Colonic mucosa (tissue), 4 donors: ENCODE measurements around the gene SNX8. TPM values are rescaled to one million over a fixed set of nuclear protein-coding genes. Genes with fewer than 3 reads are reported as not detected.

Experiments used
- DNase-seq: peaks from one replicate; pipeline ENCODE4 v3.0.0-alpha.2; 2020
- H3K27ac ChIP-seq: fragments of 200-600 bp; one replicate; pipeline ENCODE4 v1.8.0; 2021
- H3K27me3 ChIP-seq: fragments of 200-600 bp; one replicate; pipeline ENCODE4 v1.8.0; 2021
- H3K36me3 ChIP-seq: fragments of 200-600 bp; one replicate; pipeline ENCODE4 v1.8.0; 2021
- H3K4me1 ChIP-seq: fragments of 200-600 bp; one replicate; pipeline ENCODE4 v1.8.0; 2021; ENCODE audit warnings: mild to moderate bottlenecking
- H3K4me3 ChIP-seq: fragments of 200-600 bp; one replicate; pipeline ENCODE4 v1.8.0; 2021
- H3K9ac ChIP-seq, 2 donors: one replicate each; pipeline ENCODE4 v1.7.0; 2013; ENCODE audit warnings: control low read depth in 2 of 2, low read depth in 2 of 2, low read length in 2 of 2
- H3K9me3 ChIP-seq: fragments of 200-600 bp; one replicate; pipeline ENCODE4 v1.8.0; 2021
- CTCF ChIP-seq: fragments of 200-600 bp; IDR thresholded peaks from one replicate; pipeline ENCODE4 v1.8.0; 2022; ENCODE audit warnings: antibody characterized with exemption, mild to moderate bottlenecking
- intact Hi-C: fragments of 100-400 bp; cut with DNase I; formaldehyde crosslinking; loops from one replicate; pipeline ENCODE4 v1.14.1; 2022
- total RNA-seq, 2 donors: library from RNA; stranded (reverse); fragmentation: NEBNext Ultra II Directional in 1 of 2; extraction: Animal tissue kit (Norgen Biotek cat#: 25700) in 1 of 2; gene quantifications; one replicate each; pipeline ENCODE4 v1.2.1, GENCODE V29; 2021
- donor health status: healthy.
- donor health status: DM: no; HTN: no; CAD: no.
- donor health status: DM: no; HTN: no; CAD: no.

Gene SNX8
- total RNA-seq, 2 donors from 2014 or later = 22.4 to 36.7 TPM

GRCh38 chr7:2357571-2357970 lies 43.3 kb upstream of the SNX8 start:
- no peak overlapping the region for H3K9ac ChIP-seq
- H3K9me3 ChIP-seq = no peaks in the 10 kb centered on the region
- no peak for DNase-seq
- H3K27me3 ChIP-seq = no peaks in the 10 kb centered on the region
- no peak for TF ChIP-seq CTCF
- peaks cover 16% of the 10 kb centered on the region for H3K36me3 ChIP-seq
- H3K4me3 ChIP-seq = no peak overlapping the region
- intact Hi-C loops = loop anchor here (10.0 kb wide), 1 partner anchor 773 kb away; no protein-coding TSS in a partner anchor
- H3K4me1 ChIP-seq = peaks cover 15% of the 10 kb centered on the region
- H3K27ac ChIP-seq = no peak overlapping the region

- peaks cover 15% of the 10 kb centered on the region for H3K4me1 ChIP-seq
Measured at GRCh38 chr7:2357165-2357564, 42.9 kb upstream of the SNX8 start.

GRCh38 chr7:2355705-2356008 lies 41.4 kb upstream of the SNX8 start:
- H3K4me1 ChIP-seq = peaks cover 15% of the 10 kb centered on the region
- no peaks in the 10 kb centered on the region for H3K9me3 ChIP-seq
- H3K4me3 ChIP-seq = peak overlapping the region; percentile 100
- intact Hi-C loops = loop anchor here (10.0 kb wide), 1 partner anchor 771 kb away; no protein-coding TSS in a partner anchor
- H3K9ac ChIP-seq = peak overlapping the region; percentile 73 to 88
- peak overlapping the region; percentile 18 for H3K27ac ChIP-seq
- no peak for TF ChIP-seq CTCF
- no peaks in the 10 kb centered on the region for H3K27me3 ChIP-seq
- H3K36me3 ChIP-seq = no peaks in the 10 kb centered on the region
- DNase-seq = no peak

More at GRCh38 chr7:2357165-2357564, 42.9 kb upstream of the SNX8 start:
- Histone ChIP-seq H3K27me3 (no peaks in the 10 kb centered on the region), H3K36me3 (peaks cover 12% of the 10 kb centered on the region), H3K4me3 (no peak overlapping the region), H3K9ac (peak overlapping the region in 1 of 2 donors; percentile 19), H3K27ac (no peak overlapping the region), H3K9me3 (no peaks in the 10 kb centered on the region)
- TF ChIP-seq CTCF = no peak
- no peak for DNase-seq
- intact Hi-C loops = loop anchor here (10.0 kb wide), 1 partner anchor 772 kb away; no protein-coding TSS in a partner anchor

GRCh38 chr7:2354939-2355704 lies 40.9 kb upstream of the SNX8 start:
- intact Hi-C loops = loop anchor here (10.0 kb wide), 1 partner anchor 770 kb away; no protein-coding TSS in a partner anchor
- Histone ChIP-seq H3K27ac (peak overlapping the region; percentile 18), H3K4me1 (peaks cover 15% of the 10 kb centered on the region)

More at GRCh38 chr7:2354939-2355704, 40.9 kb upstream of the SNX8 start:
- Histone ChIP-seq H3K4me3 (peak overlapping the region; percentile 100), H3K27me3 (no peaks in the 10 kb centered on the region), H3K9ac (peak overlapping the region; percentile 73 to 88), H3K9me3 (no peaks in the 10 kb centered on the region), H3K36me3 (no peaks in the 10 kb centered on the region)
- peak; percentile 30 for DNase-seq
- TF ChIP-seq CTCF = no peak
